ENCODE measurements around the gene AGBL4.

AGBL4 gene

DNA sequence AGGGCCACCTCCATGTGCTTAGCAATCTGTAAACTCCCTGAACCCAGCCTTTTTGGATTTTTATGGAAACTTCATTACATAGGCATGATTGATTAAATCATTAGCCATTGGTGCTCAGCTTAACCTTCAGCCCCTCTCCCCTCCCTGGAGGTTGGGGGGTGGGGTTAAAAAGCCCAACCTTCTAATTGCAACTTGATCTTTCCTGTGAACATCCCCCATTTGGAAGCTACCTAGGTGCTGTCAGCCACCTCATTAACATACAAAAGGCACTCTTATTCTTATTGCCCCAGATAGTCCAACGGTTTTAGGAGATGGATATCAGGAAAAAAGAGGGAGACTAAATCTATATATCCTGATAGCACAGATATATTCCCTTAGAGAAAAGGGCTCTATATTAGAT lies 823.0 kb downstream of the AGBL4 start:
- TF ChIP-seq, protein P1, sequence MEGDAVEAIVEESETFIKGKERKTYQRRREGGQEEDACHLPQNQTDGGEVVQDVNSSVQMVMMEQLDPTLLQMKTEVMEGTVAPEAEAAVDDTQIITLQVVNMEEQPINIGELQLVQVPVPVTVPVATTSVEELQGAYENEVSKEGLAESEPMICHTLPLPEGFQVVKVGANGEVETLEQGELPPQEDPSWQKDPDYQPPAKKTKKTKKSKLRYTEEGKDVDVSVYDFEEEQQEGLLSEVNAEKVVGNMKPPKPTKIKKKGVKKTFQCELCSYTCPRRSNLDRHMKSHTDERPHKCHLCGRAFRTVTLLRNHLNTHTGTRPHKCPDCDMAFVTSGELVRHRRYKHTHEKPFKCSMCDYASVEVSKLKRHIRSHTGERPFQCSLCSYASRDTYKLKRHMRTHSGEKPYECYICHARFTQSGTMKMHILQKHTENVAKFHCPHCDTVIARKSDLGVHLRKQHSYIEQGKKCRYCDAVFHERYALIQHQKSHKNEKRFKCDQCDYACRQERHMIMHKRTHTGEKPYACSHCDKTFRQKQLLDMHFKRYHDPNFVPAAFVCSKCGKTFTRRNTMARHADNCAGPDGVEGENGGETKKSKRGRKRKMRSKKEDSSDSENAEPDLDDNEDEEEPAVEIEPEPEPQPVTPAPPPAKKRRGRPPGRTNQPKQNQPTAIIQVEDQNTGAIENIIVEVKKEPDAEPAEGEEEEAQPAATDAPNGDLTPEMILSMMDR (conservative IDR thresholded peaks at IDR 0.05; ENCODE audit: low read depth, low read length), result no peak
- no peak for DNase-seq (ENCODE audit: low read depth)
- no peak overlapping the region for H3K4me3 ChIP-seq (ENCODE audit: low read depth, low read length)

DNA sequence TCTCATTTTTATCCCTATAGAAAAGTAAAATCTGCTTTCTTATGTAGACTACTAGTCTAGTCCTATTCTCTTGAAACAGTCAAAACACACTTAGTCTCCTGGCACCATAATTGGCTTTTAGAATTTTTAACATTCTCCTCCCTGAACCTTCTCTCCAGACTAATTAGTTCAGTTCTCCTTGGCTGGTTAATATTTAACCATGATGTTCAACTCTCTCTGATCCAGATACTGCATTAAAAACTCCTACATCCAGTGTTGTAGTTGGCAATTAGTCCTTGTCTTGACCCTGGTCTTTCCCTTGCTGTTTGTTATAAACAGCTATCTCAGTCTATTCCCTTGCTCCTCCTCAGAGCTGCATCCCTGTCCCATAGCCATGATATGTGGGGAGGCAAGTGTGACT lies 824.2 kb downstream of the AGBL4 start:
- no peak overlapping the region for H3K4me3 ChIP-seq (ENCODE audit: low read depth, low read length)
- TF ChIP-seq, protein P1 (conservative IDR thresholded peaks at IDR 0.05; ENCODE audit: low read depth, low read length), result no peak
- no peak for DNase-seq (ENCODE audit: low read depth)

DNA sequence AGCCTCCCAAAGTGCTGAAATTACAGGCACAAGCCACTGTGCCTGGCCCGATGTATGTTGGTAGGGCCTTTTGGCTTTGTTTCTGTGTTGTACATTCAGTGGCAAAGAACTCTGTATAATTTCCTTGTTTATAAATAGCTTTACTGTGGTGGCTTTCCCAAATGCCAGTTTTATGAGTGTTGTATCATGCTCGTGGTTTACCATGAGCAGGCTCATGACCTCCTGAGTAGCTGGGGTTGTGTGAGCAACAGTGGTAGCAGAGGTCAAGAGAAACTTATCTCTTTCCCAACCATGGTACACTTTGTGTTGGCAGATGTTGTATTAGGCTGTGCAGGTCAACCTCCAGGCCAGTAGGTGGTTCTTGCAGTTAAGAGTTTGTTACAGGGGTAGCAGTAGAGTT lies 826.7 kb downstream of the AGBL4 start:
- H3K4me3 ChIP-seq (ENCODE audit: low read depth, low read length), result no peak overlapping the region
- no peak for DNase-seq (ENCODE audit: low read depth)
- TF ChIP-seq, protein P1 (conservative IDR thresholded peaks at IDR 0.05; ENCODE audit: low read depth, low read length), result no peak

DNA sequence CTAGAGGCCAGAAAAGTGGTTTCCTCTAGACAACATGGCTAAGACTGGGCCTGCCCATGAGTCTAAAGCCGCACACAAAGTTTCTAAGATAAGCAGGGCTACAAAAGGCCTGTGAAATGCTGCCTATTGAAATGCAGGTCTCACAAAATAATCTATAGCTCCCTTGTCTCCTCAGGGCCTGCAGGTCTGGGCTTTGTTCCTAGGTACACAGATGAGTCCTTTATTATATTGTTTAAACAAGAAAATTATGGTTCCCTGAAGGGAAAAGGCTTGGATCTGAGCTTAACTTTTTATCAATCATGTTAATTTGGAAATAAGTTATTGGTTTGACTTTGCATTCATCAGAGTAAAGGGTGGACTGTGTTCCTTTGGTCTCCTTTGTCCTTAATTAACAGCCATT lies 833.6 kb downstream of the AGBL4 start:
- TF ChIP-seq, protein P1 (conservative IDR thresholded peaks at IDR 0.05; ENCODE audit: low read depth, low read length), result no peak
- DNase-seq (ENCODE audit: low read depth), result no peak
- no peak overlapping the region for H3K4me3 ChIP-seq (ENCODE audit: low read depth, low read length)

DNA sequence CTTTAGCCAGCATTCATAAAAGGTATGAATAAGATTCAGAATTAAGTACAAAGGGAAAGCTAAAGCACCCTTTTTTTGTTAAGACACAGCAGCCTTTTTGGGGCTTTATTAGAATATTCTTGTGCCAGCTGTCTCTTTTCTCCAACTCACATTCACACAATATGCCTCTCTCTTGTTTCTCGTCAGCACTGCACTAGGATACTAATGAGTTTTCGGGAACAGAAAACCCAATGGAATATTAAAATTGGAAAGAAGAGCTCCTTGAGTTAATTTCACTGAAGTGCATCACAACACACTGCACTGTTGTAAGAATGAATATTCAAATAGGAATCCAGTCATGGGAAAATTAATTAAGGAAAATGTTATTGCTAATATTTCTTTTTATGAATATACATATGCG lies 836.7 kb downstream of the AGBL4 start:
- TF ChIP-seq, protein P1 (conservative IDR thresholded peaks at IDR 0.05; ENCODE audit: low read depth, low read length), result no peak
- no peak for DNase-seq (ENCODE audit: low read depth)
- no peak overlapping the region for H3K4me3 ChIP-seq (ENCODE audit: low read depth, low read length)

DNA sequence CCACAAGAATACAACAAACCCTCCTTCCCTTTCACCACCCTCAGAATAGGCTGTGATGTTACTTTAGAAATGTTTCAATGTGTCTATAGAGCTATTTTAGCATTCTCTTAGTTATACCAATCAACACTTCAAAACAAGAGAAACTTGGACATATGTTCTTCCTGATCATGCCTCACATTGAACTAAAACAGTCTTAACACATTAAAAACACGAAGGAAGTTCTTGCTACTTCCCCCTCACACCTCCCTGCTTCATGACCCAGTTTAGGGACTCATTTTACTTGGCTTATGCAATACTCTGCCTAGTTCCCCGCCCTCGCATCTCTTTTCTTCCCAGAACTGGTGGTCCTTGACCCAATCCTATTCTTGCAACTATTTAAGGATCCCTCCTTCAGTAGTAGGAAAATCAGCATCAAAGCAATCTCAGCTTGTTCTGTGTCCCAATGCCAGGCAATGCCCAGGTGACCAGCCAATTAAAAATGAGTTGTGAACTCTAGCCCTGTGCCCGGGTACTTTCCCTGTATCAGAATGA lies 838.2 kb downstream of the AGBL4 start:
- TF ChIP-seq, protein P1 (conservative IDR thresholded peaks at IDR 0.05; ENCODE audit: low read depth, low read length), result no peak
- no peak overlapping the region for H3K4me3 ChIP-seq (ENCODE audit: low read depth, low read length)
- no peak for DNase-seq (ENCODE audit: low read depth)

DNA sequence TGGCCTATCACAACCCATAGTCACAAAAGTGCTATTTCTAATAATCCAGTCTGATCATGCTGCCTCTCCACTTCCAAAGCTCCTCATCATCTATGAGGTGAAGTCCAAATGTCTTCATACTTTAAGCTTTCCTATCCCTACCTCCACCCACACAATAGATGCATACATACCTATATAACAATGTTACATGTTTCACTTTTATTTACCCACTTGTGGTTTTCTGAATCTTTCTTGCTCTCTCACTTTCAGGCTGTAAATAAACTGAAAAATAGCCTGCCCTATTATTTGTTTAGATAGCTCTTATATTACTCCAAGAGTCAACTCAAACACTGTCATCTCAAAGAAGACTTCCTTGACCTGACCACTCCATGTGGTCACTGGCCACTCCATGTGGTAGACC lies 840.3 kb downstream of the AGBL4 start:
- no peak for DNase-seq (ENCODE audit: low read depth)
- TF ChIP-seq, protein P1 (conservative IDR thresholded peaks at IDR 0.05; ENCODE audit: low read depth, low read length), result no peak

More for the DNA sequence above, 840.3 kb downstream of the AGBL4 start:
- no peak overlapping the region for H3K4me3 ChIP-seq (ENCODE audit: low read depth, low read length)

Measured in choroid plexus epithelial cell (primary cell).